Transverse colon (tissue), 4 donors: Measurements from ENCODE around the gene KCNK7. TPM values are rescaled to one million over a fixed set of nuclear protein-coding genes. Genes with fewer than 3 reads are reported as not detected.
A peak's percentile ranks its signal among the peaks of the same experiment; 100 is the strongest.

Source experiments
- DNase-seq: peaks from one replicate; pipeline ENCODE4 v3.0.0-alpha.2; 2019
- H3K27ac ChIP-seq, 4 donors: fragments of 200-600 bp; sonication (generic); 2 replicates each; pipeline ENCODE4 v1.5.1; 2016 to 2018; ENCODE audit warnings: inconsistent platforms in 4 of 4
- H3K27me3 ChIP-seq: fragments of 200-600 bp; sonication (generic); 2 replicates; pipeline ENCODE4 v1.5.1; 2017; ENCODE audit warnings: inconsistent platforms
- H3K36me3 ChIP-seq, 4 donors: fragments of 200-600 bp; sonication (generic); 2 replicates each; pipeline ENCODE4 v1.5.1; 2017 to 2019; ENCODE audit warnings: inconsistent platforms in 4 of 4
- H3K4me1 ChIP-seq, 4 donors: fragments of 200-600 bp; sonication (generic); 2 replicates each; pipeline ENCODE4 v1.5.1; 2017 to 2020; ENCODE audit warnings: inconsistent platforms in 4 of 4
- H3K4me3 ChIP-seq, 4 donors: fragments of 200-600 bp; sonication (generic); 1 replicate in 1 of 4; 2 replicates in 3 of 4; pipeline versions ENCODE4 v1.5.1 to v1.6.1; 2017 to 2019; ENCODE audit warnings: inconsistent platforms in 4 of 4
- H3K9me3 ChIP-seq, 2 donors: fragments of 200-600 bp; sonication (generic); 2 replicates each; pipeline ENCODE4 v1.5.1; 2017 to 2019; ENCODE audit warnings: inconsistent platforms in 2 of 2
- EP300 ChIP-seq: sonication (generic); formaldehyde crosslinking; IDR thresholded peaks from one replicate; pipeline ENCODE4 v1.6.1; 2017; ENCODE audit warnings: antibody characterized with exemption, low read depth
- POLR2A ChIP-seq: fragments of 450-650 bp; IDR thresholded peaks from one replicate; pipeline ENCODE4 v1.6.1; 2016; ENCODE audit warnings: antibody characterized with exemption, mild to moderate bottlenecking, moderate library complexity
- POLR2AphosphoS5 ChIP-seq, 3 donors: sonication (generic); formaldehyde crosslinking; IDR thresholded peaks; one replicate each; pipeline ENCODE4 v1.6.1; 2016; ENCODE audit warnings: antibody characterized with exemption in 3 of 3
- WGBS, 2 donors: methylation state at CpG; one replicate each; pipeline ENCODE4 v1.1.5; 2018; ENCODE audit warnings: low coverage in 1 of 2; 5-methylcytosine and 5-hydroxymethylcytosine counted together
- in situ Hi-C, 4 donors: fragments of 200-750 bp; cut with MboI; loops; one replicate each; pipeline versions ENCODE4 v1.15.0 to v1.15.1; 2017; ENCODE audit warnings: low sequenced_read_pairs in 3 of 4, low pct_ligation_motif_present in 1 of 4, low pct_unique_long_range_greater_than_20kb in 1 of 4
- intact Hi-C: fragments of 100-400 bp; cut with DNase I; formaldehyde crosslinking; loops from one replicate; pipeline ENCODE4 v1.15.1; 2023; ENCODE audit warnings: low total_unique reads
- total RNA-seq, 4 donors: library from RNA; depleted of rRNA; stranded (reverse); fragments of >200 nt; gene quantifications; one replicate each; pipeline ENCODE4 v1.1.0, GENCODE V29; 2016
- TF ChIP-seq, protein P1 (sequence below), 5 experiments: fragments of 200-600 bp in 3 of 5; fragments of 450-650 bp in 2 of 5; sonication (generic) in 3 of 5; IDR thresholded peaks; 1 replicate in 2 of 5; 2 replicates in 3 of 5; pipeline ENCODE4 v1.5.1; 2016 to 2017; ENCODE audit warnings: antibody characterized with exemption in 5 of 5, inconsistent platforms in 3 of 5, mild to moderate bottlenecking in 2 of 5, moderate library complexity in 1 of 5

Gene KCNK7
- total RNA-seq, 4 donors from 2014 or later, result 0.27 to 1.6 TPM; not detected in 2

DNA sequence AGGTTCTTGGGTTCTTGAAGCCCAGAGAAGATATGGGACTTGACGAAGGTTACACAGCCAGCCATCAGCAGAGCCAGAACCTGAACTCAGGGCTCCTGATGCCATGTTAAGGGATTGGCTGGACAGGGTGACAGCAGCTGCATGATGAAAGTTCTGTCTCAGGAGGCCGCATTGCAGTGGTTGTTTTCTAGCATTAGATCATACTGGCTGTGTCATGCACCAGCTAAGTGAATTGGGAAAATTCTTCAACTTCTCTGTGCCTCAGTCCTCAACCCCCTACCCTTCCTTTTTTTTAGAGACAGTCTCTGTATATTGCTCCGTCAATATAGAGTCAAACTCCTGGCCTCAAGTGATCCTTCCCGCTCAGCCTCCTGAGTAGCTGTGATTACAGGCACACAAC, 32.0 kb downstream of the KCNK7 start:
- H3K4me3 ChIP-seq, result no peak overlapping the region
- H3K27ac ChIP-seq, result no peak overlapping the region
- H3K27me3 ChIP-seq, result no peaks in the 10 kb centered on the region
- H3K9me3 ChIP-seq, result no peaks in the 10 kb centered on the region
- peaks cover 25 to 44% (median 28%) of the 10 kb centered on the region in 4 donors for H3K4me1 ChIP-seq
- no peak for DNase-seq
- WGBS, 2 donors, result 87 to 98% methylated on average over 3 to 4 of the region's 4 CpGs
- intact Hi-C loops, result no loop called here
- TF ChIP-seq EP300, result no peak
- no peak for TF ChIP-seq POLR2AphosphoS5 (IDR thresholded peaks at IDR 0.05)
- TF ChIP-seq, protein P1, sequence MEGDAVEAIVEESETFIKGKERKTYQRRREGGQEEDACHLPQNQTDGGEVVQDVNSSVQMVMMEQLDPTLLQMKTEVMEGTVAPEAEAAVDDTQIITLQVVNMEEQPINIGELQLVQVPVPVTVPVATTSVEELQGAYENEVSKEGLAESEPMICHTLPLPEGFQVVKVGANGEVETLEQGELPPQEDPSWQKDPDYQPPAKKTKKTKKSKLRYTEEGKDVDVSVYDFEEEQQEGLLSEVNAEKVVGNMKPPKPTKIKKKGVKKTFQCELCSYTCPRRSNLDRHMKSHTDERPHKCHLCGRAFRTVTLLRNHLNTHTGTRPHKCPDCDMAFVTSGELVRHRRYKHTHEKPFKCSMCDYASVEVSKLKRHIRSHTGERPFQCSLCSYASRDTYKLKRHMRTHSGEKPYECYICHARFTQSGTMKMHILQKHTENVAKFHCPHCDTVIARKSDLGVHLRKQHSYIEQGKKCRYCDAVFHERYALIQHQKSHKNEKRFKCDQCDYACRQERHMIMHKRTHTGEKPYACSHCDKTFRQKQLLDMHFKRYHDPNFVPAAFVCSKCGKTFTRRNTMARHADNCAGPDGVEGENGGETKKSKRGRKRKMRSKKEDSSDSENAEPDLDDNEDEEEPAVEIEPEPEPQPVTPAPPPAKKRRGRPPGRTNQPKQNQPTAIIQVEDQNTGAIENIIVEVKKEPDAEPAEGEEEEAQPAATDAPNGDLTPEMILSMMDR (IDR thresholded peaks at IDR 0.05), result no peak
- no peak for TF ChIP-seq POLR2A
- no peaks in the 10 kb centered on the region for H3K36me3 ChIP-seq
- in situ Hi-C loops, result no loop called here

DNA sequence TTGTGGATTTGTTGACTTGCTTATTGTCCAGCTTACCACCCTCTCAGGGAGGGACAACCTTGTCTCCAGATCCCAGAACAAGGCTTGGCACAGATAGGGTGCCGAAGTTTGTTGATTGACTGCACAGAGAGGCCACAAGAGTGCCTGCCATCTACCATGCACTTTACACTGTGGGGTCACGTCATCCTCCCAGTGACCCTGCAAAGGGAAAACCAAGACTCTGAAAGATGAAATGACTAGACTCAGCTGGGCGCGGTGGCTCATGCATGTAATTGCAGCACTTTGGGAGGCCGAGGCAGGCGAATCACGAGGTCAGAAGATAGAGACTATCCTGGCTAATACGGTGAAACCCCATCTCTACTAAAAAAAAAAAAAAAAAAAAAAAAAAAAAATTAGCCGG, 32.8 kb downstream of the KCNK7 start:
- Histone ChIP-seq H3K36me3 (no peaks in the 10 kb centered on the region), H3K27me3 (no peaks in the 10 kb centered on the region), H3K9me3 (no peaks in the 10 kb centered on the region), H3K4me3 (no peak overlapping the region), H3K4me1 (peaks cover 24 to 38% (median 29%) of the 10 kb centered on the region in 4 donors), H3K27ac (no peak overlapping the region)
- 88 to 89% methylated on average over 9 of the region's 9 CpGs for WGBS, 2 donors
- no peak for DNase-seq
- in situ Hi-C loops (no loop called here), intact Hi-C loops (no loop called here)
- TF ChIP-seq EP300 (no peak), POLR2AphosphoS5 (IDR thresholded peaks at IDR 0.05) (no peak), POLR2A (no peak)
- TF ChIP-seq, protein P1 (IDR thresholded peaks at IDR 0.05), result no peak

DNA sequence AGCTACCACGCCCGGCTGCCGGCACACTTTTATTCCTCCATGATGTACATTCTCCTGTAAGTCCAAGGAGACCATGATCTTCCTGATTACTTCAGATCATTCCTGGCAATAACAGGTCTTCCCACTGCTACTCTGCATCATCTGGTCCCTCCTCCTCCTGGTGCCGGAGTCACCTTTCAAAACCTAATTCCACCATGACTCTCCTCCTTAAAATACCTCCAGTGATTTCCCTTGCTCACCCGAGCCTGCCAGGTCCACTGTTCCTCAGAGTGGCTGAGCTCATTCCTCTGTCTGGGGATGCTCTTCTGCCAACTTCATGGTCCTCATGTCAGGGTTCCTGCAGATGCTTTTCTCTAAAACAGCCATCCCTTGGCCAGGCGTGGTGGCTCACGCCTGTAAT, 33.6 kb downstream of the KCNK7 start:
- no peak overlapping the region for H3K4me3 ChIP-seq
- 83% methylated on average over 4 to 7 of the region's 7 CpGs for WGBS, 2 donors
- DNase-seq, result no peak
- no peaks in the 10 kb centered on the region for H3K36me3 ChIP-seq
- no peak overlapping the region for H3K27ac ChIP-seq
- H3K27me3 ChIP-seq, result no peaks in the 10 kb centered on the region
- intact Hi-C loops, result no loop called here
- TF ChIP-seq EP300 (no peak), POLR2A (no peak), POLR2AphosphoS5 (IDR thresholded peaks at IDR 0.05) (no peak)
- TF ChIP-seq, protein P1 (IDR thresholded peaks at IDR 0.05), result no peak
- no peaks in the 10 kb centered on the region for H3K9me3 ChIP-seq
- H3K4me1 ChIP-seq, result peaks cover 24 to 42% (median 31%) of the 10 kb centered on the region in 4 donors
- in situ Hi-C loops, result no loop called here

DNA sequence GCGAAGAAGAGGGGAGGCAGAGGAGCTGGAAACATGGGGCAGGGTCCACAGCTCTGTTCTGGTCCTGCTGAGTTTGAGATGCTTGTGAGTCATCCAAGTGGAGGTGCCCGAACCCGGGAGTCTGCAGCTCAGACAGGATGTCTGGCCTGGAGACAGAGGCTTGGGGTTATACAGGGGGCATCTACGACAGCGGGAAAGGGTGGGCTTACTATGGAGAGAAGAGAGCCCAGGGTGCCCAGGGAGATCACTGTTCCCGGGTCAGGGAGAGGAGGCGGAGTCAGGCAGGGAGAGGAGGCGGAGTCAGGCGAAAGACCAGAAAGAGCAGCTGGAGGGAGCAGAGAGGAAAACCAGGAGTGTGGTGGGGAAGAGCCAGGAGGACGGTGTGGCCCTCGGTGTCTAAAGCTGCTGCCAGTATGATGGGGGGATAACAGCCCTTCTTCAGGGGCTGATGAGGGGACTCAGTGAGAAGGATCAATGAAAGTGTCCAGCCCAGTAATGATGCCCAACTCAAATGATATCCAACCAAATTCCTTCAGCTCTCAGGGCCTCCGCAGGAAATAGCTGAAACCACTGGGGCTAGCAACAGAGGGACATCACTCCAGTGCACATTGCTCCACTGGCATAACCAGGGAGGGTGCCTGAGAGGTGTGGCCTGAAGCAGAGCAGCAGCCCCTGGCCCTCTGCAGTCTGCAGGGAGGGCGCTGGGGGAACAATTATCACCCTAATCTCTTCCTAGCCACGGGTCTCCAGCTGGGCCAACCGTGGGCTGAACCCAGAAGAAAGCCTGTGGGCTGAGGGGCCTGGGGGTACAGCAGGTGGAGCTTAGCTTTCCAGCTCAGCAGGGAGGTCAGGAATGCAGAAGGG, 34.8 kb downstream of the KCNK7 start:
- WGBS, 2 donors, result 15 to 21% methylated on average over 8 to 15 of the region's 15 CpGs
- in situ Hi-C loops, result no loop called here
- Histone ChIP-seq H3K4me1 (peaks cover 27 to 51% (median 42%) of the 10 kb centered on the region in 4 donors), H3K27me3 (no peaks in the 10 kb centered on the region), H3K9me3 (no peaks in the 10 kb centered on the region), H3K27ac (peak overlapping the region; percentile 85 to 92 (median 89)), H3K4me3 (no peak overlapping the region), H3K36me3 (no peaks in the 10 kb centered on the region)
- intact Hi-C loops, result no loop called here
- DNase-seq, result peak; percentile 54
- TF ChIP-seq, protein P1 (IDR thresholded peaks at IDR 0.05), result no peak
- TF ChIP-seq EP300, result no peak
- TF ChIP-seq POLR2AphosphoS5 (IDR thresholded peaks at IDR 0.05), result no peak
- TF ChIP-seq POLR2A, result no peak
